Cardiac fibroblast (primary cell): Measurements from ENCODE around the gene TECTA.

ENCODE experiments used
- DNase-seq, 2 donors: peaks; one replicate each; pipeline versions ENCODE4 v3.0.0 to v3.0.0-alpha.2; 2010; ENCODE audit warnings: low read depth in 2 of 2
- H3K4me3 ChIP-seq, 2 donors: replicated peaks in 1 of 2; 1 replicate in 1 of 2; 2 replicates in 1 of 2; pipeline ENCODE4 v1.5.1; 2011; ENCODE audit warnings: low read depth in 2 of 2, low read length in 2 of 2, mild to moderate bottlenecking in 2 of 2, moderate library complexity in 1 of 2
- TF ChIP-seq, protein P1 (sequence below): IDR thresholded peaks from one replicate; pipeline ENCODE4 v1.5.1; 2011; ENCODE audit warnings: low read depth, mild to moderate bottlenecking, low read length, inconsistent platforms

Gene TECTA, protein sequence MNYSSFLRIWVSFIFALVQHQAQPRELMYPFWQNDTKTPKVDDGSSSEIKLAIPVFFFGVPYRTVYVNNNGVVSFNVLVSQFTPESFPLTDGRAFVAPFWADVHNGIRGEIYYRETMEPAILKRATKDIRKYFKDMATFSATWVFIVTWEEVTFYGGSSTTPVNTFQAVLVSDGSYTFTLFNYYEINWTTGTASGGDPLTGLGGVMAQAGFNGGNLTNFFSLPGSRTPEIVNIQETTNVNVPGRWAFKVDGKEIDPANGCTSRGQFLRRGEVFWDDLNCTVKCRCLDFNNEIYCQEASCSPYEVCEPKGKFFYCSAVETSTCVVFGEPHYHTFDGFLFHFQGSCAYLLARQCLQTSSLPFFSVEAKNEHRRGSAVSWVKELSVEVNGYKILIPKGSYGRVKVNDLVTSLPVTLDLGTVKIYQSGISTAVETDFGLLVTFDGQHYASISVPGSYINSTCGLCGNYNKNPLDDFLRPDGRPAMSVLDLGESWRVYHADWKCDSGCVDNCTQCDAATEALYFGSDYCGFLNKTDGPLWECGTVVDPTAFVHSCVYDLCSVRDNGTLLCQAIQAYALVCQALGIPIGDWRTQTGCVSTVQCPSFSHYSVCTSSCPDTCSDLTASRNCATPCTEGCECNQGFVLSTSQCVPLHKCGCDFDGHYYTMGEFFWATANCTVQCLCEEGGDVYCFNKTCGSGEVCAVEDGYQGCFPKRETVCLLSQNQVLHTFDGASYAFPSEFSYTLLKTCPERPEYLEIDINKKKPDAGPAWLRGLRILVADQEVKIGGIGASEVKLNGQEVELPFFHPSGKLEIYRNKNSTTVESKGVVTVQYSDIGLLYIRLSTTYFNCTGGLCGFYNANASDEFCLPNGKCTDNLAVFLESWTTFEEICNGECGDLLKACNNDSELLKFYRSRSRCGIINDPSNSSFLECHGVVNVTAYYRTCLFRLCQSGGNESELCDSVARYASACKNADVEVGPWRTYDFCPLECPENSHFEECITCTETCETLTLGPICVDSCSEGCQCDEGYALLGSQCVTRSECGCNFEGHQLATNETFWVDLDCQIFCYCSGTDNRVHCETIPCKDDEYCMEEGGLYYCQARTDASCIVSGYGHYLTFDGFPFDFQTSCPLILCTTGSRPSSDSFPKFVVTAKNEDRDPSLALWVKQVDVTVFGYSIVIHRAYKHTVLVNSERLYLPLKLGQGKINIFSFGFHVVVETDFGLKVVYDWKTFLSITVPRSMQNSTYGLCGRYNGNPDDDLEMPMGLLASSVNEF (N-terminal part only)

GRCh38 chr11:121100943-121101342 is at the start of gene TECTA:
TECTA (plus strand) TSS chr11:121101243; CDS start chr11:121102666, 1,423 bp downstream.
- no peak for DNase-seq
- no peak within 1 kb of the TSS for H3K4me3 ChIP-seq
- TF ChIP-seq, protein P1, sequence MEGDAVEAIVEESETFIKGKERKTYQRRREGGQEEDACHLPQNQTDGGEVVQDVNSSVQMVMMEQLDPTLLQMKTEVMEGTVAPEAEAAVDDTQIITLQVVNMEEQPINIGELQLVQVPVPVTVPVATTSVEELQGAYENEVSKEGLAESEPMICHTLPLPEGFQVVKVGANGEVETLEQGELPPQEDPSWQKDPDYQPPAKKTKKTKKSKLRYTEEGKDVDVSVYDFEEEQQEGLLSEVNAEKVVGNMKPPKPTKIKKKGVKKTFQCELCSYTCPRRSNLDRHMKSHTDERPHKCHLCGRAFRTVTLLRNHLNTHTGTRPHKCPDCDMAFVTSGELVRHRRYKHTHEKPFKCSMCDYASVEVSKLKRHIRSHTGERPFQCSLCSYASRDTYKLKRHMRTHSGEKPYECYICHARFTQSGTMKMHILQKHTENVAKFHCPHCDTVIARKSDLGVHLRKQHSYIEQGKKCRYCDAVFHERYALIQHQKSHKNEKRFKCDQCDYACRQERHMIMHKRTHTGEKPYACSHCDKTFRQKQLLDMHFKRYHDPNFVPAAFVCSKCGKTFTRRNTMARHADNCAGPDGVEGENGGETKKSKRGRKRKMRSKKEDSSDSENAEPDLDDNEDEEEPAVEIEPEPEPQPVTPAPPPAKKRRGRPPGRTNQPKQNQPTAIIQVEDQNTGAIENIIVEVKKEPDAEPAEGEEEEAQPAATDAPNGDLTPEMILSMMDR: no peak

GRCh38 chr11:121053244-121053643 is 47.8 kb upstream of the TECTA start:
- TF ChIP-seq, protein P1: no peak
- DNase-seq: no peak
- no peak overlapping the region for H3K4me3 ChIP-seq

DNA sequence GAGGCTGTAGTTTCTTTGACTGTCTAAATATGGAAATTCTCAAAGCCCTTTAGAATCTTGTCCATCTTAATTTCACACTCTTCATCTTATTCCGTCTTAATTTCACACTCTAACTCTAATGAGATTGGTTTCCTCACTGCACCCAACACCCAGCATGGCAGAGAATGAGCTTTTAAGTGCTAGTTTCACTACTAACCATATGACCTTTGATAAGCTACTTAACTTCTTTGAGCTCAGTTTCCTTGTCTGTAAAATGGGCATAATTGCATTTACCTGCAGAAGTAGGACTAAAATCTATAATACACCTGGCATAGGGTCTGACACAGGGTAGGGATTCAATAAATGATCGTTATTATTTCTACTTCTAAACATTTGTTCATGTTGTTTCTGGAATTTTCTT is 46.8 kb upstream of the TECTA start:
- no peak for DNase-seq
- no peak overlapping the region for H3K4me3 ChIP-seq
- TF ChIP-seq, protein P1: no peak

DNA sequence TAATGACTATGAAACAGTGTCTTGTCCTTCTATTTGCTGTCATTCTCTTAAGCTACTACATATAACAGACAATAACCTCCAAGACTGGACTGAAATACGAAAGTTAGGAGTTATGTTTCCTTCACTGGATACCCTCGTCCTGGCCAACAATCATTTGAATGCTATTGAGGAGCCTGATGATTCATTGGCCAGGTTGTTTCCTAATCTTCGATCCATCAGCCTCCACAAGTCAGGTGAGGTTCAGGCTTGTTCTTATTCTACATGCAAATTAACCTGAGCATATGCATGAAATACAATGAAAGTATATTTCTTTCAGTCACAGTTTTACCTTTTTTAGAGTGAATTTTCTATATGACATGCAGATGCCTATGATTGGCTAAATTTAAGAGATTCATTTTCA is 46.0 kb upstream of the TECTA start:
- TF ChIP-seq, protein P1: no peak
- no peak for DNase-seq
- no peak overlapping the region for H3K4me3 ChIP-seq

DNA sequence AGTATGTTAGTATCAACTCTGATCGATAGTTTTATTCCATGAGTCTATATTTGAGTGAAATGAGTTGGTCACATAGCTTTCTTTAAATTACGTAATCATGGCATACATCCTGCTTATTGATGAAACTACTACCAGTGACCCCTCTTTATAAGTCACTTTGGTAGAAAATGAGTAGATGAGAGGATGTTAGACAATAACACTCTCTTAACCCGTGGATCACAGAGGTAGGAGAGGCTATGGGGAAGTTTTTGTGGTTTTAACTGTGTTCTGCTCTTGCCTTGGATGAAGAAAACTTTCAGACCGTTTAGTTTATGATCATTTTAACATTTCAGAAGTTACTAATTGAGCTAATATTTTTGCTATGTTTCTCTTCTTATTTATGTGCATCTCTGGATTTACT is 43.1 kb upstream of the TECTA start:
- TF ChIP-seq, protein P1: no peak

GRCh38 chr11:121058941-121059340 is 42.1 kb upstream of the TECTA start:
- TF ChIP-seq, protein P1: no peak
- no peak for DNase-seq
- no peak overlapping the region for H3K4me3 ChIP-seq

More for the DNA sequence above, 43.1 kb upstream of the TECTA start:
- DNase-seq: no peak
- no peak overlapping the region for H3K4me3 ChIP-seq
